ENCODE results near the gene THBD.
A peak's percentile ranks its signal among the peaks of the same experiment; 100 is the strongest.

The THBD gene

GRCh38 chr20:23084282-23084844, 34.9 kb upstream of the THBD start:
- no peak for DNase-seq

- DNase-seq = no peak
Measured at GRCh38 chr20:23083553-23084220, 34.2 kb upstream of the THBD start.

- DNase-seq = no peak
Measured at GRCh38 chr20:23082846-23083552, 33.5 kb upstream of the THBD start.

GRCh38 chr20:23081263-23081819, 31.9 kb upstream of the THBD start:
- no peak for DNase-seq

GRCh38 chr20:23080521-23080920, 31.0 kb upstream of the THBD start:
- DNase-seq = no peak

- DNase-seq = no peak
Measured at GRCh38 chr20:23079926-23080325, 30.5 kb upstream of the THBD start.

GRCh38 chr20:23079016-23079351, 29.5 kb upstream of the THBD start:
- no peak for DNase-seq

- DNase-seq = no peak
Measured at GRCh38 chr20:23078351-23079015, 29.0 kb upstream of the THBD start.

- no peak for DNase-seq
Measured at GRCh38 chr20:23077277-23077676, 27.8 kb upstream of the THBD start.

- DNase-seq = no peak
Measured at GRCh38 chr20:23074052-23074451, 24.6 kb upstream of the THBD start.

GRCh38 chr20:23072892-23073586, 23.6 kb upstream of the THBD start:
- DNase-seq = no peak

- no peak for DNase-seq
Measured at GRCh38 chr20:23071996-23072395, 22.5 kb upstream of the THBD start.

GRCh38 chr20:23071398-23071797, 21.9 kb upstream of the THBD start:
- no peak for DNase-seq

- DNase-seq = no peak
Measured at GRCh38 chr20:23069108-23069507, 19.6 kb upstream of the THBD start.

GRCh38 chr20:23068283-23068682, 18.8 kb upstream of the THBD start:
- DNase-seq = no peak

GRCh38 chr20:23066772-23067171, 17.3 kb upstream of the THBD start:
- no peak for DNase-seq

- DNase-seq = no peak
Measured at GRCh38 chr20:23065266-23066201, 16.1 kb upstream of the THBD start.

- no peak for DNase-seq
Measured at GRCh38 chr20:23063581-23063980, 14.1 kb upstream of the THBD start.

- no peak for DNase-seq
Measured at GRCh38 chr20:23063168-23063567, 13.7 kb upstream of the THBD start.

- DNase-seq = no peak
Measured at GRCh38 chr20:23062632-23063031, 13.2 kb upstream of the THBD start.

- peak; percentile 17 for DNase-seq
Measured at GRCh38 chr20:23061734-23062561, 12.5 kb upstream of the THBD start.

Measured in hematopoietic multipotent progenitor cell treated with erythropoietin and hydrocortisone succinate and interleukin-3 and kit ligand, for 8 days (in vitro differentiated cells).